HG03469 (cell line): Measurements from ENCODE around the gene PAK6.

ENCODE experiments used
- ATAC-seq: cut with Tn5 transposase; IDR thresholded peaks from one replicate; pipeline ENCODE4 v1.9.1; 2021; ENCODE audit warnings: mild to moderate bottlenecking, moderate library complexity, moderate number of reproducible peaks; ENCODE audit not compliant: unreplicated experiment

PAK6 gene

GRCh38 chr15:40307421-40308211, 68.8 kb downstream of the PAK6 start, which contains the start of gene PLCB2:
Gene PLCB2 (minus strand): TSS chr15:40307935. CDS start chr15:40307672, 263 bp downstream.
- peak; percentile 37 for ATAC-seq

GRCh38 chr15:40309344-40309862, 70.5 kb downstream of the PAK6 start:
- no peak for ATAC-seq

- no peak for ATAC-seq
These were observed 71.4 kb downstream of the PAK6 start for GRCh38 chr15:40310001-40310959.

GRCh38 chr15:40310993-40311392, 72.1 kb downstream of the PAK6 start:
- ATAC-seq, result no peak

- ATAC-seq, result no peak
These were observed 73.7 kb downstream of the PAK6 start for GRCh38 chr15:40312370-40313158.

GRCh38 chr15:40313531-40314398, 74.9 kb downstream of the PAK6 start:
- ATAC-seq, result no peak

GRCh38 chr15:40314723-40315276, 75.9 kb downstream of the PAK6 start:
- ATAC-seq, result no peak

- ATAC-seq, result no peak
These were observed 78.1 kb downstream of the PAK6 start for GRCh38 chr15:40316931-40317330.

GRCh38 chr15:40317580-40317979, 78.7 kb downstream of the PAK6 start:
- no peak for ATAC-seq

- ATAC-seq, result no peak
These were observed 81.5 kb downstream of the PAK6 start for GRCh38 chr15:40320409-40320808.

GRCh38 chr15:40320931-40321371, 82.1 kb downstream of the PAK6 start:
- ATAC-seq, result no peak

GRCh38 chr15:40322531-40323238, 83.8 kb downstream of the PAK6 start:
- no peak for ATAC-seq

- peak; percentile 76 for ATAC-seq
These were observed 84.5 kb downstream of the PAK6 start, which contains the start of gene INAFM2 for GRCh38 chr15:40323239-40323952. Gene INAFM2 (plus strand): TSS chr15:40323692. CDS start chr15:40324056, 364 bp downstream.

- ATAC-seq, result peak; percentile 4
These were observed 85.4 kb downstream of the PAK6 start for GRCh38 chr15:40323953-40324937.

- ATAC-seq, result no peak
These were observed 86.3 kb downstream of the PAK6 start for GRCh38 chr15:40325188-40325587.

- no peak for ATAC-seq
These were observed 86.8 kb downstream of the PAK6 start for GRCh38 chr15:40325700-40326099.
